Glomerular visceral epithelial cell (primary cell): ENCODE data around the gene MAG.

Experiments used
- DNase-seq: peaks from one replicate; pipeline ENCODE4 v3.0.0-alpha.2; 2016; ENCODE audit errors: extremely low spot score

MAG gene

GRCh38 chr19:35299523-35300338 lies 7.8 kb downstream of the MAG start:
- DNase-seq = peak; percentile 15

- no peak for DNase-seq
Measured at GRCh38 chr19:35300339-35300649, 8.3 kb downstream of the MAG start.

DNA sequence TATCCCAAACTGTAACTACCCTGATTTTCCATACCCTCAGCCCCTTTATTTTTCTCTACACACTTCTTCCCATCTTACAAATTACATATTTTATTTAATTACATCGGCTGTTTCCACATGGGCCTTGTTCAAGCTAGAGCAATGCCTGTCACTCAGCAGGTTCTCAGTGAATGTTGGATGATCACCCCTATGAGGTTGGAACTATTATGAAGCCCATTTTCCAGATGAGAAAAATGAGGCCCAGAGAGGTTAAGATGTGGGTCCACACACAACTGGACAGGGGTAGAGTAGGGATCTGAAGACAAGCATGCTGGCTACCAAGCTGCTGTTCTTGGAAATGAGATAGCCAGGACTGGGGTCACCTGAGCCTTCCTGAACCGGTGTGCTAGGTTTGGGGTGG lies 10.0 kb downstream of the MAG start:
- DNase-seq = no peak

DNA sequence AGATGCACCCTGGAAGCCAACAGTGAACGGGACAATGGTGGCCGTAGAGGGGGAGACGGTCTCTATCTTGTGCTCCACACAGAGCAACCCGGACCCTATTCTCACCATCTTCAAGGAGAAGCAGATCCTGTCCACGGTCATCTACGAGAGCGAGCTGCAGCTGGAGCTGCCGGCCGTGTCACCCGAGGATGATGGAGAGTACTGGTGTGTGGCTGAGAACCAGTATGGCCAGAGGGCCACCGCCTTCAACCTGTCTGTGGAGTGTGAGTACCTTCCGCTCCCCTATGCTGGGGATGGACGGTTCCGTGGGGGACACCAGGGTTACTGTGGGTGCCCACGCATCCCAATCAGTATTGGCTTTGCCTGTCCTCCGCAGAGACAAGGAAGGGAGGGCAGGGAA lies 10.5 kb downstream of the MAG start:
- DNase-seq = no peak

DNA sequence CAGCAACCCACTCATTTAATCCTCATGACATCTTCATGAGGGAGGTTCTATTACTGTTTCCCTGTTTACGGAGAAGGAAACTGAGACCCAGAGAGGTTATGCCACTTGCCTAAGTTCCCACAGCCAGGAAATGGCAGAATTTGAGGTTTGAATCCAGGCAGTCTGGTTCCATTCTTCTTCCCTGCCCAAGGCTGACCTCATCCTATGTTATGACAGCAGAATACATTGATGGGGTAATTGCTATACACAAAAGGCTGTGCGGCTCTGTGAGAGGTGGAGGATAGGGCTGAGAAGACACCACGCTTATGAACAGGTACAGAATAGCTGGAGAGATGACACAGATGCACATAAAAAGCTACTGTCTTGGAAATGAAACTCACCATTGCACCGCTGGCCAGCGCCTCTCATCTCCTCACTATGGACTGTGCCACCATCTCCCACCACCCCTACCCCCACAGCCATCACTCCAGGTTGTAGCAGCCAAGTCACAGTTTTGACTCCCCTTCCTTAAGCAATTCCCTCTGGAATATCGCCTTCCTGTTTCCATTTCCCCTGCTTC lies 11.5 kb downstream of the MAG start:
- no peak for DNase-seq

DNA sequence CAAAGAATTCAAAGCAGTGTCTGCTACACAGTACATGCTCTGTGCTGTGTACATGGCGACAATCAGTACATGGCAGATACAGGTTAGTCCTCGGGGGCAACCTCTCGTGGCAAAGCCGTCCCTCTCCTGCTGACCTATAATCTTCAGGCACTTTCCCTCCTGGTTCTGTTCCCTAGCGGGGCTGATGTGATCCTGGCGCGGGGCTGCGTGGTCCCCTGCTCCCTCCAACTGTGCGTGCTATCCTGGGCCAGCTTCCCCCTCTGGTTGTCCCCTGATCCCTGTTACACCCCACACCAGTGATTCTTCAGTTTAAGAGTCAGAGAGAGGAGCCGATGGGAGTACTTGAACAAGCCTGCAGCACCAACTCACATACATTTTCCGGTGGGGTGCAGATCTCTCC lies 12.1 kb downstream of the MAG start:
- DNase-seq = no peak

GRCh38 chr19:35305181-35305580 lies 13.2 kb downstream of the MAG start:
- DNase-seq = no peak

DNA sequence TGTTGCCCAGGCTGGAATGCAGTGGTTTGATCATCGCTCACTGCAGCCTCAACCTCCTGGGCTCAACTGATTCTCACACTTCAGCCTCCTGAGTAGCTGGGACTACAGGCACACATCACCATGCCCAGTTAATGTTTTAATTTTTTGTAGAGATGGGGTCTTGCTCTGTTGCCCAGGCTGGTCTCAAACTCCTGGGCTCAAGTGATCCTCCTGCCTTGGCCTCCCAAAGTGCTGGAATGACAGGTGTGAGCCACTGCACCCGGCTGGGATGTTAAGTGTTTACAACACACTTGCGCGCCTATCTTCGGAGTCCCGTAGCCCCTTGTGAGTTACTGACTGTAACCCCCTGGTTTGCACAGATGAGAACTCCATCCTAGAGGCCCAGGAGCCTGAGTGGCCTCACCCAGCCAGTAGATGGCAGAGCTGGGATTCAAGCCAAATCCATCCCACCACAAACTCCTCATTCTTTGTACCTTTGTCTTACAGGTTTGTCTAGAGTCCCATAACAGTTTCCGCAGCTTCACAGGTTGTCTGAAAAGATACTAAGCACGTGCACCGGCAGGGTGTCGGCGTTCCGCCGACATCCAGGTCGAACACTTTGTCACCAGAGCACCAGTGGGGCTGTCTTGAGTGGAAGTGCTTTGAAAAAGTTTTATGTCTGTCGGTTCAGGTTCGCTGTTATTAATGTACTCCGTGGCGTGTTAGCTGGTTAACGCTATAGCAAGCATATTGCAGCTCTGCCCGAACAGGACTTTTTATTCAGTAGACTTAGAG lies 14.7 kb downstream of the MAG start:
- DNase-seq = no peak

- DNase-seq = no peak
Measured at GRCh38 chr19:35307931-35308330, 16.0 kb downstream of the MAG start.

DNA sequence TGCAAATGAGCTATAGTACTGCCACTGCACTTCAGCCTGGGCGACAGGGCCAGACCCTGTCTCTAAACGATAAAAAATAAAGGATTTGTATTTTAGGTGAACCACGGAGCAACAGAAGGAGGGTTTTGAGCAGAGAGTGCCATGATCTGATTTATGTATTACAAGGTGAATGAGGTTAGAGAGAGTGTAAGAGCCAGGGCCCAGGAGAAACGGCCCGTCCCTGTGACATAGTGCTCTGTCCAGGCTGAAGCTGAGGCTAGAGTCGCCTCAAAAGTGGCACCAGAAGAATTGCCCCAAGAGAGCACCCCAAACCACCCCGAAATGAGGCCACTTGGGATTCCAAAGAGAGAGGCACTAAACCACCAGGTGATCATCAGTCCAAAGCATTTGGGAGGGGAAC lies 16.9 kb downstream of the MAG start:
- no peak for DNase-seq

DNA sequence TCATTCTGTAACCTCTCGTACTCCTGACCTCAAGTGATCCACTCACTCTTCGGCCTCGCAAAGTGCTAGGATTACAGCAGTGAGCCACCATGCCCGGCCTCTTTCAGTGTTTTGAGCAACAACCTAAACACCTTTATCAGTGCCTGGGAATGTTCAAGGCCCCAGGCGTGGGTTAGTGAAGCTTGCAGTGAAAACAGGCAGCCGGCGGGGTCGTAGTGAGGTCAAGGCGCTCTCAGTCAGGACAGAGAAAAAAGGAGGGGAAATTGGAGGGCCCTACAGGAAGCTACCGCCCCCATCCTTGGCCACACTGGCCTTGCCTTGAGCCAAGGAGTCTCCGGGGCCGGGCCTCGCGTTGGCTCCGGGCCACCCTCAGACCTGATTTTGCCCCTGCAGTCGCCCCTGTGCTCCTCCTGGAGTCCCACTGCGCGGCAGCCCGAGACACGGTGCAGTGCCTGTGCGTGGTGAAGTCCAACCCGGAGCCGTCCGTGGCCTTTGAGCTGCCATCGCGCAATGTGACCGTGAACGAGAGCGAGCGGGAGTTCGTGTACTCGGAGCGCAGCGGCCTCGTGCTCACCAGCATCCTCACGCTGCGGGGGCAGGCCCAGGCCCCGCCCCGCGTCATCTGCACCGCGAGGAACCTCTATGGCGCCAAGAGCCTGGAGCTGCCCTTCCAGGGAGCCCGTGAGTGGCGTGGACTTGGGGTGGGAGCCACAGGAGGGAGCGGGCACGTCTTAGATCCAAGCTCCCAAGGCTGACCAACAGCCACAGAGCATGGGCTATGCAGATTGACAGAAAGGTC lies 17.7 kb downstream of the MAG start:
- DNase-seq = no peak

- DNase-seq = no peak
Measured at GRCh38 chr19:35310331-35310730, 18.4 kb downstream of the MAG start.

DNA sequence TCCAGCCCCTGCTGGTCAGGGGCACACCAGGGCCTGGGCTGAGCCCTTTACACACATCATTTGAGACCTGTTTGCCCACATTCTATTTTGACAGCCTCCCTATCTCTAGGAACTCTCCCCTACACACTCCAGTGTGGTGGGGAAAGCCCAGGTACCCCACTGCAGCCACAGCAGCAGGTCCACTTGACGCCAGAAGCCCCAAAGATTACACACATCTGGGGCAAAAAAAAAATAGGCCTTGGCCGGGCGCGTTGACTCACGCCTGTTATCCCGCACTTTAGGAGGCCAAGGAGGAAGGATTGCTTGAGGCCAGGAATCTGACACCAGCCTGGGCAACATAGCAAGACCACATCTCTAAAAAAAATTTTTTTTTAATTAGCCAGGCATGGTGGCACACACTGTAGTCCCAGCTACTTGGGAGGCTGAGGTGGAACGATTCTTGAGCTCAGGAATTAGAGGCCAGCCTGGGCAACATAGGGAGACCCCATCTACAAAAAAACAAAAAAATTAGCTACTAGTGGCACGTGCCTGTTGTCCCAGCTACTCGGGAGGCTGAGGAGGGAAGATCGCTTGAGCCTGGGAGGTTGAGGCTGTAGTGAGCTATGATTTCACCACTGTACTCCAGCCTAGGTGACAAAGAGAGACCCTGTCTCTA lies 19.0 kb downstream of the MAG start:
- no peak for DNase-seq

DNA sequence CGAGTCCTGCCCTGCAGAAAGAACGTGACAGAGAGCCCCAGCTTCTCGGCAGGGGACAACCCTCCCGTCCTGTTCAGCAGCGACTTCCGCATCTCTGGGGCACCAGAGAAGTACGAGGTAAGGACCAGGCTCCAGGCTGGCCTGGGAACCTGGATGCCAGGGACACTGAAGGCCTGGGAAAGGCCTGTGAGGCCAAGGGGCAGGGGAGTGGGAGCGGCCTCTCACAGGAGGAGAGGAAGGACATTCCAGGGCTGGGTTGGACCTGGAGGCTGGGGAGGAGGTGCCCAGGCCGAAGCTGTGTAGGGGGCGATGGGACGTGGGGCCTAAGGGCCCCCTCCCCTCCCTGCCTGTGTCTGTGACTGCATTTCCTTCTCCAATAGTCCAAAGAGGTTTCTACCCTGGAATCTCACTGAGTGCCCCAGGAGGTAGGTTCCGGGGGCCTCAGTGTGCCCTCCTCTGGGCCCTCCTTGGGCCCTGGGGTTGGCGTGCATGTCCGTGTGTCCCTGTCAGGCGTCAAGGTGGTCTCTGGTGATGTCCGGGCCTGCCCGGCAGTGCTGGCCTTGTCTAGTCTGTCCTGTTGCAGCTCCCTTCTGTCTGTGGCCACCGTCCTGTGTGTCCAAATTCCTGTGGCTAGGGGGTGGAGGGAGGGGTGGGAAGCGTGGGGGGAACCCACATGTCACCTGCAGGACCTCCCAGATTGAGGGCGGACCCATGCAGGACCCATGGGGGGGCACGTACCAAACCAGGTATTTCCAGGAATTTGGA lies 20.1 kb downstream of the MAG start:
- peak; percentile 16 for DNase-seq

GRCh38 chr19:35313587-35313986 lies 21.6 kb downstream of the MAG start:
- DNase-seq = no peak

GRCh38 chr19:35314031-35314430 lies 22.1 kb downstream of the MAG start:
- no peak for DNase-seq

GRCh38 chr19:35314858-35315470 lies 23.0 kb downstream of the MAG start:
- no peak for DNase-seq

GRCh38 chr19:35315883-35316282 lies 23.9 kb downstream of the MAG start:
- DNase-seq = no peak

DNA sequence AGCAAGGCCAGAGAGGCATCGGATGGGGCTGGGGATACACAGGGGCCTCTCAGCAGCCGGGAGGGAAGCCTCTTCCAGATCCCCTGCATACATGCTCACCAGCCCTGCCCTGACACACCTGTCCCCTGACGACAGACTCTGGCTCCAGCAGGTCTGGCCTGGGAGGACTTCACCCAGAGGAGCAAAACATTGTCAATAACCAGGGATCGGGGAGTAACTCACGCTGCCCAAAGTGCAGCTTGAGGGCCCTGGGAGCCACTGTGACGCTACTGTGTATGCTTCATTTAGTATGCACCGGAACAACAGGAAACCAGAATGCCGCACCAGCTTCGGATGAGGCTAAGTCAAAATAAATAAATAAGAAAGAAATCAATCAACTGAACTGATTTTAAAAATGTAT lies 24.6 kb downstream of the MAG start:
- DNase-seq = no peak

DNA sequence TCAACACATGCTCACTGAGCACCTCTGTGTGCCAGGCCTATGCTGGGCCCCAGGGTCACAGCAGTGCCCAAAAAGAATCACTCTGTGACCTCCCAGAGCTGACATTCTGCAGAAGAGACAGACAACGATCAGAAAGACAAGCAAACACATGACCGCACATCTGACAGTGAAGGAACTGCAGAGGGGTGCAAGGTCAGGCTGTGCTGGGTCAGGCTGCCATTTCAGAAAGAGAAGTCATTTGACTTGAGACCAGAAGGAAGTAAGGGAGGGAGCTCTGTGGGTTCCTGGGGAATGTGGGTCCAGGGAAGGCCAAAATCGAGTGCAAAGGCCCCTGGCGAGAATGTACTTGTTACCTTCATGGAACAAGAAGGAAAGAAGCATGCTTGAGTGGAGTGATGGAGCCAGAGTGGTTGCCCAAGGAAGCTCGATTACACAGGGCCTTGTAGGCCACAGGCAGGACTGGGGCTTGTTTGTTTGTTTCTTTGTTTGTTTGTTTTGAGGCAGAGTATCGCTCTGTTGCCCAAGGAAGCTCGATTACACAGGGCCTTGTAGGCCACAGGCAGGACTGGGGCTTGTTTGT lies 25.6 kb downstream of the MAG start:
- DNase-seq = no peak
